ENCODE measurements around the gene RASSF4.

The RASSF4 gene

GRCh38 chr10:44959247-44960087, at the start of gene RASSF4:
TSS of gene RASSF4 (plus strand) at chr10:44959802. CDS start at chr10:44970203, 10,401 bp downstream.
- in situ Hi-C loops (cut with MboI; ENCODE audit: low sequenced_read_pairs), result no loop called here

- in situ Hi-C loops (cut with MboI; ENCODE audit: low sequenced_read_pairs), result no loop called here
These were observed 49.7 kb upstream of the RASSF4 start for GRCh38 chr10:44909910-44910309.

- in situ Hi-C loops (cut with MboI; ENCODE audit: low sequenced_read_pairs), result no loop called here
These were observed 49.0 kb upstream of the RASSF4 start for GRCh38 chr10:44910602-44911001.

DNA sequence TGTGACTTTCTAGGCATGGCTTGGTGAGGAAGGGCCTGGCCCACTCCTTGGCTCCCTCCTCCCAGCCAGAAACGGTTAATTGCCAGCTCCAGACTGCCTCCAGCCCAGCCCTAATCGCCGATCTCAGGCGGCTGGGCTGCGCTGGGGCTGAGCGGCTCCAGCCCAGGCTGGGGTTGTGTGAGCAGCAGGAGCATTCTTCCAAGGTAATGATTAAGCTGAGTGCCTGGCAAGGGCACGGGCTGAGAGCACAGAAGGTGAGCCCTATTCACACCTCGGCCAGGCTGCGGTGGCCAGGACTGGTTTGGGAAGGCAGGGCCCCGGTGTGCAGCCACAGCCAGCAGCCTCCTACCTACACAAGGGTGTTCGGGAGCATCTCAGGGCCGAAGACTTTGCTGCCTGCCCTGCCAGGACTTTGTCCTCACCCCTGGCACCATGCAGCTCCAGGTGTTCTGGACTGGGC, 48.5 kb upstream of the RASSF4 start, which contains the start of gene TMEM72:
Gene TMEM72 (plus strand): TSS at position 257 of the 460 bp plus-strand sequence. CDS start 176 bp downstream, at position 433.
- in situ Hi-C loops (cut with MboI; ENCODE audit: low sequenced_read_pairs), result no loop called here

- in situ Hi-C loops (cut with MboI; ENCODE audit: low sequenced_read_pairs), result no loop called here
These were observed 47.7 kb upstream of the RASSF4 start for GRCh38 chr10:44911951-44912350.

DNA sequence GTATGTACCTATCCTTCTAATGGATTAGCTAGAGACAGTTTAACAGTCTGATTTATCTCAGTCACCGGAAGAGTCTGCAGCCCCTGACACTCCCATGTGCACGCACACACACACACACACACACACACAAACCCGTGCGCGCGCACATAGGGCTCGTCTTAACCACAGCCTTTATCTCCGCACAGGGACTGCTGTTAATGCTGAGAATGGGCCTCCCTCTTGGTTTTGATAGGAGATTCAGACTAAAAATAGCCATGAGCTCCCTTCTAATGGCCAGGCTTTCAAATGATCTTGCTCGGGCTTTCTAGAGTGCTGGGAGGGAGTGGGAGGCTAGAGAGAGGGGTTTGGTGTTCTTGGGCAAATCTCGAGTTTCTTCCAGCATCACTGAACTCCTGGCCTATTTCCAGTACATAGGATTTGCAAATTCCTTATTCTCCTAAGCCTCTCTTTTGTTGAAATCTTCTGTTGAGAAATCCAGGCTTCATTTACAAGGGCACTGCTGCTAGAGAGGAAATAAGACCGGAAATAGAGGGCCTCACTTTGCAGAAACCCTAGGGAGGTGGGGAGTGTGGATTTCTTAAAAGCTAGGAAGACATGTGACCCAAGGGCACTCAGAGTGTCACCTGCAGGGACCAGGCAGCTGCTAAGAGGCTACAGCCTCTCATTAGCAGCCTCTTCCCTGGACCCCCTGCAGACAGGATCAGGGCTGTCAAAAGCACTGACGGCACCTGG, 46.1 kb upstream of the RASSF4 start:
- in situ Hi-C loops (cut with MboI; ENCODE audit: low sequenced_read_pairs), result no loop called here

DNA sequence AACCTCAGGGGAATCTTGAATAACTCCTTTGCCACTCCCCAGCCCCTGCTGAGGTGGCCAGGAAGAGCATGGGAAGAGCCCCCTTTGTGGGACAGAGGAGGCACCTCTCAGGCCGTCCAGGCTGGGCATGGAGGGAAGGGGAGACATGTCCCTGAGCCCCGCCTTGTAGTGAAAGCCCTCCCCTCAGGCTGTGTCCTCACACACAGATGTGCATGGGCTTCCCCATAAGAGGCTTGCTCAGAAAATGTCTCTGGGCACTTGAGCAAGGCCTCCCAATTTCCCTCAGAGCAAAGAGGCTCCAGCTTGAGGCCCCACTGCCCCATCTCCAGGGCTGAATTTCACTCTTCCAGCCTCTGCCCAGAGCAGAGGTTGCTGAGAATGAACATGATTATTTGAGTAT, 44.7 kb upstream of the RASSF4 start:
- in situ Hi-C loops (cut with MboI; ENCODE audit: low sequenced_read_pairs), result no loop called here

DNA sequence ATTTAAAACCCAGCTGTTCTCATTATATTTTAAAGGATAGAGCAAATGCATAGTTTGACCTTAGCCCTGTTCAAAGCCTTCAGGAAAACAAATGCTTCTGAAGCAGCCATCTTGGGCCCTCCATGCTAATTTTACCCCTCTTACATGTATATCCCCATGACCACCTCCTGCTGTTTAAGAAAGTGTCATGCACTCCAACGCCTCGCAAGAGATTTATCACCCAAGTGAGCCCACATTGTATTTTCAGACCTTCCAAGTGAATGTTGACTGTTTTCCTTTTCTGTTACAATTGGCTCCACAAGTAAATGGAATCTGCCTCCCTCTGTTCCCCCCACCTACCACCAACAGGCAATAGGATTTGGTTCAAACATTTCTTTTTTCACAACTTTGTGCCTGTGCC, 43.2 kb upstream of the RASSF4 start:
- in situ Hi-C loops (cut with MboI; ENCODE audit: low sequenced_read_pairs), result no loop called here

DNA sequence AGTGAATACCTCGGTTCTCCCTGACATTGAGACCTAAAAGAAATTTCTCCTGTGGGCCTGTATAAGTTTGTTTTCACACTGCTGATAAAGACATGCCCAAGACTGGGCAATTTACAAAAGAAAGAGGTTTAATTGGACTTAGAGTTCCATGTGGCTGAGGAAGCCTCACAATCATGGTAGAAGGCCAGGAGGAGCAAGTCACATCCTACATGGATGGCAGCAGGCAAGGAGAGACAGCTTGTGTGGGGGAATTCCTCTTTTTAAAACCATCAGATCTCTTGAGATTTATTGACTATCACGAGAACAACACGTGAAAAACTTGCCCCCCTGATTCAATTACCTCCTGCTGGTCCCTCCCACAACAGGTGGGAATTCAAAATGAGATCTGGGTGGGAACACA, 41.8 kb upstream of the RASSF4 start:
- in situ Hi-C loops (cut with MboI; ENCODE audit: low sequenced_read_pairs), result no loop called here

GRCh38 chr10:44920252-44920651, 39.4 kb upstream of the RASSF4 start:
- in situ Hi-C loops (cut with MboI; ENCODE audit: low sequenced_read_pairs), result no loop called here

DNA sequence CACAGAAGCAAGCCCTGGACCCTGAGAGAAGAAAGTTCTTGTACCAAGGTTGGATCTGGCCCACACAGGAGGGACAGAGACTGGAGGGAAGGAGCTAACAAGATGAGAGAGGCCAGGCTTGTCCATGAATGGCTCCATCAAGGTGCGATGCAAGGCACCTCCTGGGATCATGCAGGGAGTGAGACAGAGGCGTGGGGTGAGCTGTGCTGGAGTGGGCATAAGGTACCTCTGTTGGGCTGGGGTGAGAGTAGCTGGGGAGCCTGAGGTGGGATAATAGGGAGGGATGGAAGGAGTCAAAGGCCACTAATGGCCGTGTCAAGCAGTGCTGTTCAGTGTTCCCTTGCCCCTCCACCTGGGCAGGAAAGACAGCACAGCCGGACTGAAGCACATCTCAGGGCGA, 38.5 kb upstream of the RASSF4 start:
- in situ Hi-C loops (cut with MboI; ENCODE audit: low sequenced_read_pairs), result no loop called here

- in situ Hi-C loops (cut with MboI; ENCODE audit: low sequenced_read_pairs), result no loop called here
These were observed 38.1 kb upstream of the RASSF4 start for GRCh38 chr10:44921506-44921905.

DNA sequence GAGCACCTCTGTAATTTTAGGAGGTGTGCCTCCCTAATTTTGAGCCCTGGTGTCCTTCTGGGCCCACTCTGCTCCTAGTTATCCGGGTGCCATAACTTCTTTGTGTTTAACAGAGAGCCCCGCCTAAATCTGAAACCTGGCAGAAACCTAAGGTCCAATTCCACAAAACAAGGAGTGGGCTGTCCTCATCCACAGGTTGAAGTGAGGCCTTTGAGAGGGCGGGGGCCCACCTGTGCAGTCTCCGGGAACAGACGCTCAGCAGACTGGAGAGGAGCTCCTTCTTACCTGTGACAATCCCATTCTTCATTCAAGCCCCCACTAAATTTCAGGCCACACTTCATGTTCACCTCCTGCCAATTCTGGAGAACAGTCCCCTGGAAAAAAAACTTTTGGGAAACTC, 37.6 kb upstream of the RASSF4 start:
- in situ Hi-C loops (cut with MboI; ENCODE audit: low sequenced_read_pairs), result no loop called here

GRCh38 chr10:44922796-44923545, 36.6 kb upstream of the RASSF4 start:
- in situ Hi-C loops (cut with MboI; ENCODE audit: low sequenced_read_pairs), result no loop called here

DNA sequence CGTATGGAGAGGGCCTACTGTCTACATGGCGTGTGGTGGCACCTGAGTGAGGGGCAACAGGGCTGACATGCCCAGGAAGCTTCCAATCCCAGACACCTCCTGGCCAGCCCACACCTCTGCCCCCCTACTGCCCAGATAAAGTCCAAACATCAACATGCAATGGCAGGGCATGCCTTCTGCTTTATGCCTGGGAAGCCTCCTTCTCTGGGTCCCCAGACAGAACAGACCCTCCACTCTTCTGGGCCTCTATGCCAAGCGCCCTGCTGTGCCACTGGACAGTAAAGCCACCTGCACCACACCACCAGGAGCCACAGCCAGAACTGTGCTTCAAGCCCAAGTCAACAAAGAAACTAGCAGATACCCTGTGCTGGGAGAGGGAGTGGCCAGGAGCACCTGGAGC, 36.0 kb upstream of the RASSF4 start:
- in situ Hi-C loops (cut with MboI; ENCODE audit: low sequenced_read_pairs), result no loop called here

DNA sequence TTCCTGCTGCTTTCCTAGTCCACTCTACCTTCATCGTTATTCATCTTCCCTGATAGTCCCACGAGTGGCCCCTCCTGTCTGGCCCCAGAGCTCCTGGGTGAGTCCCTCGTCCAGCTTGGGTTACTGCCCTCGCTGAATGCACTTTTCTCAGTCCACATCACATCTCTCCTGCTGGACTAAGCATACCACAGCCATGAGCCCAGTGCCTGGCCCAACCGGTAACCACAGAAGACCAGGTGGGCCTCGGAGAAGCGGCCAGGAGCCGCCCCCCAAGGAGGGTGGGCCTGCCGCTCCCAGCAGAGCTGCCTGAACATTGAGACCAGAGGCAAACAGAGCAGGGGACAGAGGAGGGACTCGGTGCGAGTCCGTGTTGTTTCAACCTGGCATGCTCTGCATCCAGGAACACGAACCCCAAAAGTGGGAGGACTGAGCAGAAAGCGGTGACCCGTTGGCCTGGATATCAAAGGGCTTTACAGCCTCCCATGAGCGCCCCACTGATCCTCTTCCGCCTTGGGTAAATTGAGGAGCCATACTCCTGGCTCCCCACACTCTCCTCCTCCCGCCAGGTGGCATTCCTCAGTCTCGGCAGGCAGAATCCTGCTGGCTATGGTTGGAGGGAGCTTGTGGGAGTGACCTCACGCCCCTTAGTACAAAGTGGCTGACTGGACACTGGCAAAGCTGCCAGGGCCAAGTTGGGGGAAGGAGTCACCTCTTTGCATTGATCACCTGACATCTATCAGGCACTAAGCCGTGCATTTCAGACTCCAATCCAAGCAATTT, 35.2 kb upstream of the RASSF4 start:
- in situ Hi-C loops (cut with MboI; ENCODE audit: low sequenced_read_pairs), result no loop called here

DNA sequence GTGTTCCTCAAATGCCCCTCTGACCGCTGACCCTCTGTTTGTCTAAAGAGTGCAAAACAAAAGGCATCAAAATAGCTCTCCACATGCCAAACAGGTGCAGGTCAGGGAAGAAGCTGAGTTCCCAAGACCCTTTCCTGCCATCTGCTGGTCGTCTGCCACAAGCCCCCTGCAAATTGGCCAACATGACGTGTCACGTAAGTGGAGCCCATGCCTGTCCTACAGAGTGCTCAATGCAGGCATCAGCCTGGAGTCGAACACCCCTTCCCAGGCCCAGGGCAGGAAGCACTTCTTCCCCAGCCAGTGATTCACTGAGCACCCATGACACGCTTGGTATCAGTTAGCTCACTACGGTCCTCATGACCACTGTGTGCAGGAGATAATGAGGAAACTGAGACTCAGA, 34.4 kb upstream of the RASSF4 start:
- in situ Hi-C loops (cut with MboI; ENCODE audit: low sequenced_read_pairs), result no loop called here

DNA sequence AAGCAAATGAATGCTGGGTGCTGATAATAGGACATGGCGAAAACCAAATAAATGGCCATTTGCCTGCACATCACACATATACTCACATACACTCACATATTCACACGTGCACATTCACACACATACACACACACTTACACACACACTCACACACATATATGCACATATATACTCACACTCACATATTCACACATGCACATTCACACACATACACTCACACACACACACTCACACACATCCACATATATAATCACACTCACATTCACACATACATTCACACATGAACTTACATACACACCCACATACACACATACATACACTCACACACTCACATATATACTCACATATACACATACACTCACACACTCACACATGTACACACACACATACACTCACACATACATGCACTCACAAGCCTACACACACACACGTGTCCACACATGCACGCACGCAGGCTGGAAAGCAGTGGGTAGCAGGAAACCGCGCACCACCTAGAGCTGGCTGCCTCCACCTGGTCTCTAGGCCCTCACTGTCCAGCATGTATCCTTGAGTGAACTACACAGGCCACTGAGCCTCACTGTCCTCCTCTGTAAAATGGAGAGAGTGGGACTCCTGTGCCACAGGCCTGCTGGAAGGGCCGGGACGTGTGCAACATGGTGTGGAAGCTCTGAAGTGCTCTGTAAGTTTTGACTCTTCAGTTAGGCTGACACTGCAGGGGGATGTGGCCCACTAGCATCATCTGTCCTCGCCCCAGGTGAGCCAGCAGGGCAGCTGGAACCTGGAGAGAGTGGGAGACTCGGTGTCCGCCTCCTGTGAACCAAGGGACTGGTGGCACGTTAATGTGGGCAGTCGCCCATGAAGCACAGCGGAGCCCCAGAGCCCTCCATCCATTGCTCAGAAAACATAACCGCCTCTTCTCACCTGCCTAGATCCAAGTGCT, 33.5 kb upstream of the RASSF4 start:
- in situ Hi-C loops (cut with MboI; ENCODE audit: low sequenced_read_pairs), result no loop called here

- in situ Hi-C loops (cut with MboI; ENCODE audit: low sequenced_read_pairs), result no loop called here
These were observed 32.8 kb upstream of the RASSF4 start for GRCh38 chr10:44926751-44927351.
